HEK293T (cell line): ENCODE results near the gene THSD7B.

Source experiments
- ARNT ChIP-seq: fragments of 450-650 bp; IDR thresholded peaks from 2 replicates; pipeline ENCODE4 v1.6.1; 2017; ENCODE audit warnings: mild to moderate bottlenecking
- BHLHE40 ChIP-seq: fragments of 450-650 bp; IDR thresholded peaks from 2 replicates; pipeline ENCODE4 v1.6.1; 2016; ENCODE audit warnings: mild to moderate bottlenecking, moderate library complexity, borderline replicate concordance
- ELF4 ChIP-seq: fragments of 450-650 bp; IDR thresholded peaks from 2 replicates; pipeline ENCODE4 v1.6.1; 2017; ENCODE audit warnings: antibody characterized with exemption
- FOXK2 ChIP-seq: fragments of 450-650 bp; IDR thresholded peaks from 2 replicates; pipeline ENCODE4 v1.6.1; 2016; ENCODE audit warnings: mild to moderate bottlenecking
- FOXM1 ChIP-seq: fragments of 450-650 bp; IDR thresholded peaks from 2 replicates; pipeline ENCODE4 v1.6.1; 2017; ENCODE audit warnings: mild to moderate bottlenecking, borderline replicate concordance
- L3MBTL2 ChIP-seq: fragments of 450-650 bp; conservative IDR thresholded peaks from 2 replicates; pipeline ENCODE4 v1.6.1; 2016; ENCODE audit warnings: mild to moderate bottlenecking
- LEF1 ChIP-seq: fragments of 450-650 bp; IDR thresholded peaks from 2 replicates; pipeline ENCODE4 v1.6.1; 2017; ENCODE audit warnings: mild to moderate bottlenecking, borderline replicate concordance
- SUZ12 ChIP-seq: fragments of 450-650 bp; IDR thresholded peaks from 2 replicates; pipeline ENCODE4 v1.6.1; 2016; ENCODE audit warnings: mild to moderate bottlenecking
- TARDBP ChIP-seq: fragments of 450-650 bp; IDR thresholded peaks from 2 replicates; pipeline ENCODE4 v1.6.1; 2016

DNA sequence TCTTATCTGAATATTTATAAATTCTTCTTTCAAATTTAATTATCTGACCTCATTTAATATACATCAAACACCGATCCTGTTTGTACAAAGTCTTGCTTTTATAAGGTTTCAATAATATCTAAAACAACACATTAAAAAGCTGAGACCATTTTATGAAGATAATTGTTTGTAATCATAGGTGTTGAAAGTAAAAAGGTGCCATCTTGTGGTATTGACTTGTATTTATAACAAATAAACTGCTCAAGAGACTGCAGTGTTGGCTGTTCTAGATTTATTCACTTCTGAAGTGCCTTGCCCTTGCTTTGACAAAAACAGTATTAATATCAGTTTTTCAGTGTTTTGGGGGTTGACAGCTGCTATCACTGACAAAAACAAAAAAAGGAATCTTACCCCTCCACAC, 912.1 kb downstream of the THSD7B start:
- TF ChIP-seq ELF4, result no peak
- no peak for TF ChIP-seq FOXM1
- TF ChIP-seq TARDBP, result no peak
- TF ChIP-seq FOXK2, result no peak
- no peak for TF ChIP-seq L3MBTL2
- TF ChIP-seq ARNT, result no peak
- no peak for TF ChIP-seq SUZ12
- no peak for TF ChIP-seq BHLHE40
- TF ChIP-seq LEF1, result no peak
